ENCODE data around the gene NME5. TPM values are rescaled to one million over a fixed set of nuclear protein-coding genes. Genes with fewer than 3 reads are reported as not detected.

Gene NME5
- polyA plus RNA-seq, 1 donor from 2014 or later = 17.0 TPM

- no peaks in the 10 kb centered on the region for H3K9me3 ChIP-seq (ENCODE audit: low read length)
- H3K4me3 ChIP-seq (ENCODE audit: low read length) = no peak overlapping the region
- H3K27ac ChIP-seq (ENCODE audit: low read length) = no peak overlapping the region
- no peak overlapping the region for H3K9ac ChIP-seq (ENCODE audit: low read length)
- no peaks in the 10 kb centered on the region for H3K27me3 ChIP-seq (ENCODE audit: insufficient read depth, low read depth, low read length)
- no peaks in the 10 kb centered on the region for H3F3A ChIP-seq (ENCODE audit: insufficient read depth, low read length, poor library complexity, severe bottlenecking)
- no peaks in the 10 kb centered on the region for H3K36me3 ChIP-seq (ENCODE audit: insufficient read depth, low read length)
- H3K4me2 ChIP-seq (ENCODE audit: low read length) = no peak overlapping the region
- H4K20me1 ChIP-seq (ENCODE audit: insufficient read depth) = no peaks in the 10 kb centered on the region
- TF ChIP-seq POLR2AphosphoS5 (IDR thresholded peaks at IDR 0.05) = no peak
- TF ChIP-seq RAD21 (conservative IDR thresholded peaks at IDR 0.05) = no peak
- TF ChIP-seq EZH2 (IDR thresholded peaks at IDR 0.05; ENCODE audit: borderline replicate concordance, insufficient read depth, low read length, poor library complexity, severe bottlenecking) = no peak
- no peak for TF ChIP-seq EP300 (conservative IDR thresholded peaks at IDR 0.05; ENCODE audit: poor library complexity, severe bottlenecking)
- TF ChIP-seq CTCF (IDR thresholded peaks at IDR 0.05; ENCODE audit: poor library complexity, severe bottlenecking) = no peak
- no peak for TF ChIP-seq SMC3 (conservative IDR thresholded peaks at IDR 0.05; ENCODE audit: poor library complexity)
- TF ChIP-seq TAF1 (IDR thresholded peaks at IDR 0.05; ENCODE audit: low read depth) = no peak
- TF ChIP-seq MXI1 (conservative IDR thresholded peaks at IDR 0.05; ENCODE audit: poor library complexity, severe bottlenecking) = no peak
- TF ChIP-seq REST (IDR thresholded peaks at IDR 0.05; ENCODE audit: borderline replicate concordance) = no peak
- no peak overlapping the region for H2AFZ ChIP-seq (ENCODE audit: low read depth, low read length)
- no peaks in the 10 kb centered on the region for H3K9me2 ChIP-seq (ENCODE audit: insufficient read depth, low read length)
- no peaks in the 10 kb centered on the region for H3K79me2 ChIP-seq (replicated peaks; ENCODE audit: insufficient read depth, low read length)
Measured at GRCh38 chr5:138109463-138110265, 29.6 kb downstream of the NME5 start.

- Histone ChIP-seq H3K9me2 (ENCODE audit: insufficient read depth, low read length) (no peaks in the 10 kb centered on the region), H4K20me1 (ENCODE audit: insufficient read depth) (no peaks in the 10 kb centered on the region), H3K4me3 (ENCODE audit: low read length) (no peak overlapping the region), H3K9me3 (ENCODE audit: low read length) (no peaks in the 10 kb centered on the region), H3K27me3 (ENCODE audit: insufficient read depth, low read depth, low read length) (no peaks in the 10 kb centered on the region), H3K9ac (ENCODE audit: low read length) (no peak overlapping the region), H3F3A (ENCODE audit: insufficient read depth, low read length, poor library complexity, severe bottlenecking) (no peaks in the 10 kb centered on the region), H3K36me3 (ENCODE audit: insufficient read depth, low read length) (no peaks in the 10 kb centered on the region), H2AFZ (ENCODE audit: low read depth, low read length) (no peak overlapping the region), H3K79me2 (replicated peaks; ENCODE audit: insufficient read depth, low read length) (no peaks in the 10 kb centered on the region), H3K4me2 (ENCODE audit: low read length) (no peak overlapping the region), H3K27ac (ENCODE audit: low read length) (no peak overlapping the region)
- TF ChIP-seq POLR2AphosphoS5 (IDR thresholded peaks at IDR 0.05) (no peak), TAF1 (IDR thresholded peaks at IDR 0.05; ENCODE audit: low read depth) (no peak), EP300 (conservative IDR thresholded peaks at IDR 0.05; ENCODE audit: poor library complexity, severe bottlenecking) (no peak), REST (IDR thresholded peaks at IDR 0.05; ENCODE audit: borderline replicate concordance) (no peak), EZH2 (IDR thresholded peaks at IDR 0.05; ENCODE audit: borderline replicate concordance, insufficient read depth, low read length, poor library complexity, severe bottlenecking) (no peak), SMC3 (conservative IDR thresholded peaks at IDR 0.05; ENCODE audit: poor library complexity) (no peak), MXI1 (conservative IDR thresholded peaks at IDR 0.05; ENCODE audit: poor library complexity, severe bottlenecking) (no peak), RAD21 (conservative IDR thresholded peaks at IDR 0.05) (no peak), CTCF (IDR thresholded peaks at IDR 0.05; ENCODE audit: poor library complexity, severe bottlenecking) (no peak)
Measured at GRCh38 chr5:138107213-138107612, 32.0 kb downstream of the NME5 start.
